Stimulated activated CD4-positive, alpha-beta T cell treated with anti-CD3 and anti-CD28 coated beads, Interleukin-15, amount 100 ng/mL, for 48 hours (primary cell): ENCODE measurements around the gene LRRTM4.

Source experiments
- DNase-seq, 2 donors: peaks; one replicate each; pipeline ENCODE4 v3.0.0-alpha.2; 2020; ENCODE audit warnings: low read depth in 2 of 2

The LRRTM4 gene

DNA sequence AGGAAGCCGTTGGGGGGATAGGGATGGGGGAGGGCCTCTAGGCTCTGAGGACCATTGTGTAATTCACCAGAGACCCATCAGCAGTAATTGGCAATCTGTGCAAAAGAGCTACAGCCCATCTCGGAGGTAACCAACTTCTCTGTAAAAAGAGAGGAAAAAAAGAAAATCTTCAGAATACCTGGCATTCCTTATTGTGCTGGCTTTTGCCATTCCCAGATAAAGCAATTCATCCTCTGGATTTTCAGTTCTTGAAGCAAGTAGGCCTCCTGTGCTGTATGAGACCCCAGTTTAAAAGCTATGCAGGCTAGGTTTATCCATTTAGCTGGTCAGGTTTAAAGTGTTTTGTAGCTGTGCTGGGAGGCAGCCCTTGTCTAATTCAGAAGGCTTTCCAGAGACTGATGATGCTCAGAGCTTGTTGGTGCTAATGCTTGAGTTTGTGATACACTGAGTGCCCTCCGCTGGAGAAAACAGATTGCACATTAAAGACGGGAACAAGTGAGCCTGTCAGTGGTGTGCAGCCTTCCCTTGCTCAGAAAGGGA, at the start of gene LRRTM4:
Gene LRRTM4, minus strand, starts transcription at position 446 of the 540 bp plus-strand sequence.
- DNase-seq: no peak

DNA sequence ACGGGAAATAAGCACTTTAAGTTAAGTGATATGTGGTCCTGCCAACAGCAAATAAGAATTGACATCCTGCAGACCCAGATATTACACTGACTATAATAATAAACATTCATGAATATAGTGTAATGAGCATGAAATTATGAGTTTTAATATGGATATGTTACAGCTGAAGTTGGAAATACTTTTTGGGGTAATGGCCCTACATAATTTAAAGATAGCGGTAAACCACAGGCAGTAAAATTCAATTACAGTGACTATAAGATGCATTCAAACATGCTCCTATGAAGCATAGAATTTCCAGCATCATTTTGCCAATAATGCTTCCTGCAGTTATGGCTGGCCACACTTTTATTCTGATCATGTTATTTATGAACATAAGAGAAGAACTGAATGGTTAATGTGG, 49.4 kb upstream of the LRRTM4 start:
- no peak for DNase-seq

DNA sequence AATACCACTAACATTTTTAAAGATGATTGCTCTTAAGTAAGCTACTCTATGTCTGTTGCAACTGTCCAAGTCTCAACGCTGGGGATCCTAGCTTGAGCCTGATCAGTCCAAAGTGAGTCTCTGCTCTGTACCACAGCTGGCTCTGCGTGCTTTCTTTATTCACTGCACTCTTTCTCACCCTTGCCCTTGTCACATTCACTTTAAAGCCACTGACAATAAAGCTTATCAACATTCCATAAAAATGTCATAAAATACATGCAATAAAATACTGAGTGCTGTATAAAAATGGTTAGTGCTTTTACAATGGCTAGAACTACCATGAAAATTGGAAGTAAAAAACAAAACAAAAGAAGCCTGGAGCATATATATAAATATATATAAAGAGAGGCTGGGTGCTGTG, 45.5 kb upstream of the LRRTM4 start:
- DNase-seq: no peak

DNA sequence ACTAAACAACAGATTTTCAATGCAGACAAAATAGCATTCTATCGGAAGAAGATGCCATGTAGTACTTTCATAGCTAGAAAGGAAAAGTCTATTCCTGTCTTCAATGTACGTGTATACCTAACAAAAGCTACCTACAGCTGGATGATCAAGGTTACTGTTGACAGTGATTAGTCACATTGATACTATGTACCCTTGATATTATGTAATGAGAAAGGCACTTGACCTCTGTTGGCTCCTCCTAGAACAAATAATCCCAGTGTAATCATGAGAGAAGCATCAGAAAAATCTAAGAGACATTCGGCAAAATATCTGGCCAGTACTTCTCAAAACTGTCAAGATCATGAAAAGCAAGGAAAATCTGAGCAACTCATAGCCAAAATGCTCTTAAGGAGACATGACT, 44.4 kb upstream of the LRRTM4 start:
- DNase-seq: no peak

DNA sequence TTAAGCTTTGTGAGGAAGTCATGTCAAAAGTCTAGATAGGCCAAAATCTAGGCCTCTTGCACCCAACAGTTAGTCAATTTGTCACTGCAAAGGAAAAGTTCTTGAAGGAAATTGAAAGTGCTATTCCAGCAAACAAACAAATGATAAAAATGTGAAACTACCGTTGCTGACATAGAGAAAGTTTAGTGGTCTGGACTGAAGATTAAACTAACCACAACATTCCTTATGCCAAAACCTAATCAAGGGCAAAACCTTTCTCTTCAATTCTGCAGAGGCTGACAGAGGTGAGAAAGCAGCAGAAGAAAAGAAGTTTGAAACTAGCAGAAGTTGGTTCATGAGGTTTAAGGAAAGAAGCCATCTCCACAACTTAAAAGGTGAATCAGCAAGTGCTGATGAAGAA, 44.0 kb upstream of the LRRTM4 start:
- no peak for DNase-seq

DNA sequence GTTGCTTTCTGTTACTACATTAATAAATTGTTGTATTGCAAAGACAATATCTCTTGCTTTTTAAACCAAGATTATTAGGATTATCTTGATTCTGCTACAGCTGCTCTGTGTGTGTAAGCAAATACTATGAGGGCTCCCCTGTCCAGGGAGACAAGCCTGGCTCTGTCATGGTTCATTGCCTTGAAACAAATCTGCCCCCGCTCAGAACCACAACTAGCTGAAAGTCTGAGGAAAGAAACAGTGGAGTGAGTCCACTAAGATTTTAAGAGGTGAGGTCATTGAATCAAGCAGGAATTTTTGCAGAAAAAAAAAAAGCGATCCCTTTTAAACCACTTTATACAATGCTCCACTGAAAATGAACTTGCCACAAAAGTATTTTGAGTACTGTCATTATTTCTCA, 30.8 kb upstream of the LRRTM4 start:
- no peak for DNase-seq

DNA sequence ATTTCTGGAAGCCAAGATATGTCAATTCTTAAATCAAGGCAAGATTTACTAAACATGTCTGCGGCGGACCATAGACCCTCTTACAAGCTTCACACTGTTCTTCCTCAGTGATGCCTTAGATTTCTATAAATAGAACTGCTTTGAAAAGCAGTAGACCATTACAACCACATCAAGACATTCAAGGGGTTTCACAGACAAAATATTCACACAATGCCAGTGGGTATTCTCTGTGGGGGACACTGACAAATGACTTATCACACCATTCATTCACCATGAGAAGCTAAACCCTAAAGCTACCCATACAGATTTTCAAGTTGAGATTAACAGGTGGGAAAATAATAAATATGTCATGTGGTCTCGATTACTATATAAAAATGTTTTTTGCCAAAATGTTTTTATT, 15.9 kb upstream of the LRRTM4 start:
- DNase-seq: no peak

DNA sequence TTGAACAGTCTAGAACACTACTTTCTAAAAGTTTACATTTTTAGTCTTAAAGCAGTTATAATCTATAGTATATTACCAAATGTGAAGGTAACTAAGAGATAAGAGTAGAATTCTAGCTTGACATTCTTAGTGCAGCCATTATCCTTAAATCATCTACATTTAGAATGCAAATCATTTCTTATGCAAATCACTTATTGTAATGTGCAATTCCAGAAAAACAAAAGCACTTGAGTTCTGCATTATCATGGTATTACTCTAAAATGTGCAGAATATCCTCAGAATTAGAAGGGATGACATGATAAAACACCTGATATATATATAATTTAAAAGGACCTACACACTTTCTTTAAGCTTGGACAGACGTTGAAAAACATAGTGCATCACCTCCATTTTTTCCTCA, 712 bp upstream of the LRRTM4 start:
- DNase-seq: no peak

DNA sequence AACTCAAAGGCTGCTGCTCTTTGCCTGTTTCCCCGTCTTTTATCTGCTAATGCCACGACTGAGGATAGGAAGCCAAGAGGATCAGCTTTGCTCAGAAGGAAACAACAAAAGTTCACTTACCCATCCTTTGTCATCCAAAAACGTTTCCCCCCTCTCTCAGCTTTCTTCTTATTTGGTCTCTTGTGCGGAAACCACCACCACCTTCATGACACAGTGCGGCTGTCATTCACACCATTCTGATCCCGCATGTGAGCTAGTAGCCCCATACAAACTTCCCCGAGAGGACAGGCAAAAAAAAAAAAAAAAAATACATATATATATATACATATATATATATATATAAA, 656 bp downstream of the LRRTM4 start:
- DNase-seq: no peak

DNA sequence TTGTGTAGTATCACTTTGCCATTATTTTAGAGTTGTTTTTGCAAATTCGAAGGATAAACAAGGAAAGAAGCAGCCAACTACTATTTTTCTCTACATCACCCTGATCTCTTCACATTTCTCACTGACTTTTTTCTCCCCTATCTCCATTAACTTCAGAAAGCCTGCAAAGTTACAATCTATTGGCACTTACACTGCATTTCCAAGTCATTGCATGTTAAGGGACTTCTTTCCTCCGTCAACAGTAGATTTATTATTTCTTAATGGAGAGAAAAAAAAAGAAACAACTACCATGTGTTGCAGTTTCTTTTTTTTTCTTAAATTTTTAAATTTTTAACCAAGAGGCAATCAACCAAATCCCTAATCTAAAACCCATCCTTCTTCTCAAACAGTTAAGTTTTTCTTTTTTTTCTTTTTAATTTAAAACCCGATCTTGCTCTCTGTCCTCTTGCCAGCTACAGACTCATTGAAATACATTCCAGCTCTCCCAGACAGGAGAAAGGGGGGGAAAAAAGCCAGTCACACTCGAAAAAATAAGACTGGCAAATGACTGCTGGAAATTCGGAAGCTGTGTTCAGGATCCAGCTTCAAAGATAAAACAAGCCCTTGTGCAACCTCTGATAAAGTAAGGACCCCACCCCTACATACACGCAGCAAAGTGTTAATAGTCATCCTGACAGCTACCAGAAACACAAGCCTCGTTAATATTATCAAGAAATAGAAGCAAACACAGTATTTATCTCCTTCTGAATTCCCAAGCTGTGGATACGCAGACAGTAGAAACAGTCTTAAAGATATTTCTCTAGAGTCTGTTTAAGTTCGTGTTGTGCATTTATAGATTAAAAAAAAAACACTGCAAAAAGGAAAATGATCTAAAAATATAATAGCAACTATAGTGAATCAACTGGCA, 1.3 kb downstream of the LRRTM4 start:
- no peak for DNase-seq

DNA sequence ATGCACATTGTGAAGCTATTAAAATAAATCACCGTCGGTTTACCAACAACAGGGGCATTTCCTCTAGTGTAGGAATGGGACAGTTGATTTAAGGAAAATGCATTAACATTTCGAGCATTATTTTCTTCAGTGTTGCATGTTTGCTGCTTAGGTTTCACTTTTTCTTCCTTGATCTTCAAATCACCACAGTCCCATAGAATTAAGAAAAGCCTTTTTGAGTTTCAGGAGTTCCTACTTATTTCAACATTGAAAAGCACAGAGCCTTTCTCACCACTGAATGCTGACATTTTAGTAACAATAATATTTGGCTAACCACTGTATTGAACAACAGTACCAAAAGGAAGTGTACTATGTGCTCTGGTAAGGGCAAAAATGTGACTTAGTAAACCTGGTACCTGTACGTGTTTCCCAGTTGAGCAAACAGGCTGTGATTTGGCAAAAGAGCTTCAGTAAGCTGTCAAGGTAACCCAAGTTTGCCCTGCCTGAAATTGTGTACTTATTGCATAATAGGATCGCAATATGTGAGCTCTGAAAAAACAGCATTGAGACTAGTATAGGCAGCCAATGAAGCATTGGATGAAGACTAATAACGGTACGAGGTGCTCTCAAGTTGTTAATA, 2.2 kb downstream of the LRRTM4 start:
- no peak for DNase-seq

DNA sequence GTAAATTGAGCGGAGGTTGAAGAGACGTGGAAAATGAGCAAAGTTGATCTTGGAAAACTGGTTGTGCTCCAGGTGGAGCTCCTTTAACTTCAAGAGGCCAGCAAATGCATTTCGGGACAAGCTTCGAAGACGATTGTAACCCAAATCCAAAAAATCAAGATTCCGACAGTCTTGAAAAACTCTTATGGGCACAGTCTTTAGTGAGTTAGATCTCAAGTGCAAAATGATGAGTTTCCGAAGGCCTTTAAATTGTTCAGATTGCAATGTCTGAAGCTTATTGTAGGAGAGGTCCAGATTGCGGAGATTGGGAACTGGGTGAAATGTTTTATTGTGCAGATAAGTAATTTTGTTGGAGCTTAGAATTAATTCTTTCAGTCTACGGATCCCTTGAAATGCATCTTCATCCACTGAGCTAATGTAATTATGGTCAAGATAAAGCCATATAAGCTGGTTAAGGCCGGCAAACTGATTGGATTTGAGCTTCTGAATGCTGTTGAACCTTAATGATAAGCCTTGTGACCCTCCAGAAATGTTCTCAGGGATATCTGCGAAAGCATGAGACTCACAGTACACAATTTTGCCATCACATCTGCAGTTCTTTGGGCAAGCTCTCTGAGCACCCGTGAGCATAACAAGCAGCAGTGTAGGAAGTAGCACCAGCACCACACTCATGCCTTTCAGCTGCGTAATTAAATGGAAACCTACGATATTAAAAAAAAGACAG, 2.9 kb downstream of the LRRTM4 start:
- DNase-seq: no peak

DNA sequence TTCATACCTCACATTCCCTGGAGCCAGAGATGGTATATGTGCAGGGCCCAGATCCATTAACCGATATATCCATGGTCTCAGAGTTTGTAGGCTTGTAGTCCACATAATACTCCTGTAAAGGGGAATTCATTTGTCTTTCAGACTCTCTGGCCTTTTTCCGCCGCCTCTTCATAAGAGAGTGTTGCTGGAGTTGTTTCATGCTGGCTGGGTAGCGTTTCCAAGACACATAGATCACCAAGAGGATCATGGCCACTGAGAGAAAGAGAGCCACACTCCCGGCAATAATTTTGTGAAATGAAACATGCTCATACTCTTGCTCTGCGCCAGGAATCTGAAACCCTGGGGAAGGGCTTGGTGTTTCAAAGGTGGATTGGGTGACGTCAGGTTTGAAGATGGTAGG, 3.9 kb downstream of the LRRTM4 start:
- DNase-seq: no peak

DNA sequence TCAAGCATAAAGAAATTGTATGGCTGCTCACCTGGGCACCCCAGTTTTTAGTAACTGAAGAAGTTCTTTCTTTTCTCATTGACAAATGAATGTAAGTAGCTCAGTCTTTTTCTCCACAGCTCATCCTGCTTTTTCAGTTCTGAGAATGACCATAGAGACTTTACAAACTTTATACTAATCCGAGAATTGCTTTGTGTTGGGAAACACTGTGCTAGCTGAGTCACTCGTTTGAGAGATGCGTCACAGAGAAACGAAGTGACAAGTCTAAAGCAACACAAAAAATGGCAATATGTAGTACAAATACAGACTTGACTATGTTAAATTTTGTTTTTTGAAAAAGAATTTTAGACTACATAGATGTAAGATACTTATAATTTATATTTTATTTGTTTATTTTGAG, 9.0 kb downstream of the LRRTM4 start:
- DNase-seq: no peak

DNA sequence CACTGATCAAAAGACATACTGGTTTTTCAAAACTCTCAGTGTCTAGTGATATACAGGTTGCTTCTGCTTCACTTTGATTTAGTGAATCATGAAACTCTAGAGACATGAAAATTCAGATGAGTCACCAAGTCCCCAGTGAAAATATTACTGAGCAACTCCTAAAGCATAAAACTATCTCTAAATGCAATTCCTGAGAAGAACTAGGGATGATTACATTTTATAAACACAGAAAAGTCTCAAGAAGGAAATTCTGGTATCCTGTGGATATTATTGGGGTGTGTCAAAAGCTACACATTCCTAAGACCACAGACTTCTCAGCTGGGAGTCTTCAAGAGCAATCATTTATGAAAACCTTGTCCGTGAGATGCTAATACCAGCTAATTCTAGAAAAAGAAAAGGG, 9.7 kb downstream of the LRRTM4 start:
- DNase-seq: no peak

DNA sequence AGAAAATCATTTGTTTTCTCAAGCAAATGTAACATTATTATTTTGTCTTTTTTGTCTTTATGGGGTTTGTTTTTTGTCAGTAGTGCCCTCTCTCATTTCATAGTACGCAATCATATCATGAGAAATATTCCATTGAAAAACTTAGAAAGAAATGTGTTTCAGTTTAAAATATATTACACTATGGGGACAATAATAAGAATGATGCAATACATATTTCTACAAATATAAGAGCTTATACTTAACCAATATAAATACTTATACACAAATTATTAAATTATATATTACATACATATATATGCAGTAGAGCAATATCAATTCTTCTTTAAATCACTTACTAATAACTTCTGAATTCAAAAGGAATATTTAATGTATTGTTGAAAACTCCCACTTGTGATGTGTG, 13.7 kb downstream of the LRRTM4 start:
- no peak for DNase-seq

DNA sequence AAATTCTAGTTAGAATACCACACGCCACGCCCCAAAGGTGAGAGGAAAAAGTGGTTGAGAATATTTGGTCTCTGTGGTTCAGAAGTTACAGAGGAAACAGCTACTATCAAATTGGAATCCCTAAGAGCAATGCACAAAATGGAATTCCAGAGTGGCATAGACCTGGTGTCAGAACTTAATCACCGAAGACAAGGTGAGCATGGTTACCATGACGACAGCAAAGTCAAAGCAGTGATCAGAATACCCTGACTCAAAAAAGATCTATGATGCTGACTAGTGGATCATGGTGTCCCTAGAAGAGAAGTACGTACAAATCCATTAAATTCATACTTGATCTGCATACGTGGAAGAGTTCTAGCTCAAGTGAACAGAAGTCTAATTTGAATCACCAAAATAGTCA, 14.5 kb downstream of the LRRTM4 start:
- no peak for DNase-seq

DNA sequence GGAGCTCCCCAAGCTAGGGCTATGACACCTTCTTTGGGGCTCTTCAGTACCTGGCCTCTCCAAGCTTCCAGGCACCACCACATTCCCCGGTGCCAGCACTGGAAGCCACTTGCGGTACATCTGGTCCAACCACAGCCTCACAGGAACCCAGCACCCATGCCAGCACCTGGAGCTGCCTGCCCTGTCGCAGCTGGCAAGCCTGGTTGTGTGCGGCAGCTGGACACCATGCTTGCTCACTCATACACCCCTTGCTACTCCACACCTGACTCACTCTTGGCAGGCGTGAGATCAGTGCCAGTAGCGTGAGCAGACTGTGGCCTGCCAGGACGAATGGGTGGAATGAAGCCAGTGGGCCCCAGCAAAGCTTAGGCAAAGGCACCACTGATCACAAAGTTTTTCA, 34.0 kb downstream of the LRRTM4 start:
- no peak for DNase-seq

DNA sequence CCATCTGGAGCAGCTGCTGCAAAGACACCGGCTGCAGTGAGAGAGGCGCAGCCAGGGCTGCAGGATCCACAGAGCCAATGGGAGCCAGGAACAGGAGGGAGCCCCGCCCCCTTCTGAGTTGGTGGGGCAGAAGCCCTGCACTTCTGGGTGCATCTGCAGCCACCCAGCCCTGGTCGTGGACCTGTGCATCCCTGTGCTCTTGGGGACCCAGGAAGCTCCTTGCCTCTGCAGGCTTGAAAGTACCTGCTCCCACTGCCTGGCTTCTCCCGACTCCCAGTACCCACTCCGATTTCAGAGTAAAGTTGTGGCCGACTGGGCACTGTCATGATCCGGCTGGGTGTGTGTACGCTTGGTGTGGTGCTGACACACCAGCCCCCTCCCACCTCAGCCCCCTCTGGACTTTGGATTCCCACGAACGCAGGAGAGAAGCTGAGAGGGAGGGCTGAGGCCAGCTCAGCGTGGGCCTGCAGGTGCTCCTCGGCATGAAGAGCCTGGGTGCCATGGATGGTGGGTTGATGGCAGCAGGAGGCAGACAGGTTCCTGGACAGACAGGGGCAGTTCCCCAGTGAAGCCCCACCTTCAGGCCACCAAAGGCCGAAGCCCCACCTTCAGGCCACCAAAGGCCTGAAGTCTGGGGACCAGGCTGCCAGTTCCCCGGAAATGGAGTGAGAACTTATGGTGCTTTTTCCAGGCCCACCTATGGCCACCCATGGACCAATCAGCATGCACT, 34.9 kb downstream of the LRRTM4 start:
- no peak for DNase-seq

DNA sequence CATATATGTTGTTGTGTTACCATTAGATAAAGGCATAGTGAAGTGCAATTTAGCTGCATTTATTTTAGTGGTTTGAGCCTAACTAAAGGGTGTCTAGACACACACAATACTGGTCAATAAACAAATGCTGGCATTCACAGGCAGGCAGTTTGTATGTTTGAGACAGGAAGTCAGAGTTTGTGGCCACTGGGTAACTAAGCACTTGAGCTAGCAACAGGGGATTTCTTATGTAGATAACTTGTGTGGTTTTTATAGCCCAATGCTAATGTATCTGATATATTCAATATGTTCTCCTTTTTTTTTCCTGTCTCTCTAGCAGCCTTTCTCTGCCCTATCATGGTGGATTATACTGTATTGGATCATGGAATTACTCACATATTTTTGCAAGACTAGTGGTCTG, 38.1 kb downstream of the LRRTM4 start:
- DNase-seq: no peak

DNA sequence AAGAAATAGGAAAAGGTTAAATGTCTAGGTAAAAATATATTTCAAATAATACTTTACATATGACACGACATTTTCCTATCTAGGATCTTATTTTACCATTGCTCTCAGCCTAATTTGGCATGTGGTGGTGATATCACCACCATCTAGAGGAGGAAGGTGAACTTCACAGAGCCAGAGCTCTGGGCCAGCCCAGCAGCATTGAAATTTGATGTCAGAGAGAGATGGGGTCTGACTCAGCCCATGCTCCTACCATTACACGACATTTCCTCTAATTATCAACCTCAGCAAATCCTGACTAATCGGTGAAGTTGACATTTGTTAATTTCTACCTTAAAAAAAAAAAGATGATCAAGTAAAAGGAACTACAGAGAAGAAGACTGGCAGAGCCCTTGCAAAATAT, 42.3 kb downstream of the LRRTM4 start:
- DNase-seq: no peak

DNA sequence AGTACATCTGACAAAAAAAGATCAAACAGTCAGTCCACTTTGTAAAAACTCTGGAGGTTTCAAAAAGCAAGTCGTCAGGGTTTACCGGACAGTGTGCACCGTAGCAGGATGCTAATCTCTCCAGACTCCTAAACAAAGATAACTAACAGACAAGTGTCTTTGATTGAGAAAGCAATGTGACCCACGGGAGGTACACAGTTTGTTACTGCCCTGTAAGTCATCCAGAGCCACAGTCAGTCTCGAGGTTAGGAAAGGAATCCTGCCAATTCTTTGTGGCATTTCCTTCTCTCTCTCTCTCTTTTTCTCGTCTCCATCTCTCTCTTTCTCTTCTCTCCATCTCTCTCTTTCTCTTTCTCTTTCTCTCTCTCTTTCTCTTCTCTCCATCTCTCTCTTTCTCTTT, 42.8 kb downstream of the LRRTM4 start:
- DNase-seq: no peak
